Hepatocyte (in vitro differentiated cells): ENCODE data around the gene AGGF1.

Experiments
- CTCF ChIP-seq: fragments of 200-600 bp; sonication (generic); IDR thresholded peaks from 2 replicates; pipeline ENCODE4 v1.5.1; 2016; ENCODE audit warnings: antibody characterized with exemption, mild to moderate bottlenecking; ENCODE audit not compliant: poor library complexity
- EZH2 ChIP-seq: fragments of 200-600 bp; sonication (generic); IDR thresholded peaks from 2 replicates; pipeline ENCODE4 v1.6.1; 2016; ENCODE audit warnings: antibody characterized with exemption, mild to moderate bottlenecking, borderline replicate concordance

DNA sequence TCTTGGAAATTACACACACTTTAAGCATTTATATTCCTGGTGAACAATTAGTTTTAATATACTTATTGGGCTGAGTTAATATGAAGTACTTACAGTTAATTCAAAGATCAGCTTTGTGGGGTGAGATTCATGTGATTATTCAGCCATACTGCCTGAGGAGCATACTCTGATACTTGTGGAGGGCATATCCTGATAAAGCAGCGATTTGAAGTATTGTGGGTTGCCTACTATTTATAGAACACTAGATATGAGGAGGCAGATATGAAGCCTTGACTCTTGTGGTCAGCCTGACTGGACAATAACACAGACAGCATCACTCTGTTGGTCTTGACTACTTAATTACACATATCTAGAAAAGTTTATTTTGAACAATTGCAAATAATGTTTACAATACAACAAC is 27.0 kb upstream of the AGGF1 start:
- no peak for TF ChIP-seq EZH2
- TF ChIP-seq CTCF = no peak
